ENCODE data around the gene RPS18.

- no peak for TF ChIP-seq CTCF (IDR thresholded peaks at IDR 0.05)
- TF ChIP-seq POLR2A (IDR thresholded peaks at IDR 0.05): no peak
Observed at GRCh38 chr6:33318426-33319073, 46.7 kb downstream of the RPS18 start.
